Thoracic aorta (tissue), 2 donors: ENCODE data around the gene TNKS1BP1. TPM values are rescaled to one million over a fixed set of nuclear protein-coding genes. Genes with fewer than 3 reads are reported as not detected.

Experiments used
- ATAC-seq: fragments of 150-250 bp; one replicate; pipeline ENCODE4 v1.8.0; 2017; ENCODE audit warnings: low read depth; ENCODE audit not compliant: insufficient number of reproducible peaks, low FRiP score
- DNase-seq: peaks from one replicate; pipeline ENCODE4 v3.0.0-alpha.2; 2020; ENCODE audit warnings: low spot score
- H3K27ac ChIP-seq, 2 donors: fragments of 200-600 bp; sonication (generic); 1 replicate in 1 of 2; 2 replicates in 1 of 2; pipeline ENCODE4 v1.5.1; 2016; ENCODE audit warnings: mild to moderate bottlenecking in 2 of 2, moderate library complexity in 2 of 2
- H3K27me3 ChIP-seq: fragments of 200-600 bp; sonication (generic); replicated peaks from 2 replicates; pipeline ENCODE4 v1.6.0; 2016; ENCODE audit warnings: mild to moderate bottlenecking; ENCODE audit not compliant: insufficient read depth
- H3K36me3 ChIP-seq: fragments of 200-600 bp; sonication (generic); one replicate; pipeline ENCODE4 v1.5.1; 2016
- H3K4me1 ChIP-seq, 2 donors: fragments of 200-600 bp; sonication (generic); 1 replicate in 1 of 2; 2 replicates in 1 of 2; pipeline versions ENCODE4 v1.5.1 to v1.6.0; 2016; ENCODE audit warnings: low read depth in 2 of 2, mild to moderate bottlenecking in 1 of 2; ENCODE audit not compliant: control insufficient read depth in 1 of 2
- H3K4me3 ChIP-seq: fragments of 200-600 bp; sonication (generic); 2 replicates; pipeline ENCODE4 v1.5.1; 2016; ENCODE audit warnings: mild to moderate bottlenecking
- H3K9me3 ChIP-seq: fragments of 200-600 bp; sonication (generic); 2 replicates; pipeline ENCODE4 v1.5.1; 2016
- total RNA-seq, 2 donors: library from RNA; depleted of rRNA; stranded (reverse); fragments of >200 nt; gene quantifications; one replicate each; pipeline versions ENCODE4 v1.1.0 to v1.2.3, GENCODE V29; 2016
- TF ChIP-seq, protein P1 (sequence below): fragments of 200-600 bp; sonication (generic); IDR thresholded peaks from one replicate; pipeline ENCODE4 v1.5.1; 2019; ENCODE audit warnings: antibody characterized with exemption

TNKS1BP1 gene
- total RNA-seq, 2 donors from 2014 or later, result 105 to 153 TPM

DNA sequence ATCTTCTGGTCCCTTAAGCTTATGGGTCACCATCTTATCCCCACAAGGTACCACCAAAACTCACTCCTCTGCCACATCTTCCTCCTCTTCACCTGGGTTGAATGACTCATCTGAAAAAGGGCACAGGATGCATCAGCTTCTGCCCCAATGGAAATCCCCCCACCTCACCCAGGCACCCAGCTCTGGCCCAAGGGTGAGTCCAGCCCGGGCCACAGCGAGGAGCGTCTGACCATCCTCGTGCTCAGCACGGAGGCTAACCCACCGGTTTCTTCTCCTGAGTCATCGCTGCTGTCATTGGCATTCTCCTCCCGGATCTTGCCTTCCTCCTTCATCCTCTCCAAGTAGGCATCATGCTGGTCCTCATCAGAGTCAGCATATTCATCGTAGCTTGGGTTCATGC lies 5.3 kb upstream of the TNKS1BP1 start:
- no peak for ATAC-seq
- H3K27me3 ChIP-seq, result no peaks in the 10 kb centered on the region
- H3K4me1 ChIP-seq, result peaks cover 17 to 22% of the 10 kb centered on the region in 2 donors
- TF ChIP-seq, protein P1, sequence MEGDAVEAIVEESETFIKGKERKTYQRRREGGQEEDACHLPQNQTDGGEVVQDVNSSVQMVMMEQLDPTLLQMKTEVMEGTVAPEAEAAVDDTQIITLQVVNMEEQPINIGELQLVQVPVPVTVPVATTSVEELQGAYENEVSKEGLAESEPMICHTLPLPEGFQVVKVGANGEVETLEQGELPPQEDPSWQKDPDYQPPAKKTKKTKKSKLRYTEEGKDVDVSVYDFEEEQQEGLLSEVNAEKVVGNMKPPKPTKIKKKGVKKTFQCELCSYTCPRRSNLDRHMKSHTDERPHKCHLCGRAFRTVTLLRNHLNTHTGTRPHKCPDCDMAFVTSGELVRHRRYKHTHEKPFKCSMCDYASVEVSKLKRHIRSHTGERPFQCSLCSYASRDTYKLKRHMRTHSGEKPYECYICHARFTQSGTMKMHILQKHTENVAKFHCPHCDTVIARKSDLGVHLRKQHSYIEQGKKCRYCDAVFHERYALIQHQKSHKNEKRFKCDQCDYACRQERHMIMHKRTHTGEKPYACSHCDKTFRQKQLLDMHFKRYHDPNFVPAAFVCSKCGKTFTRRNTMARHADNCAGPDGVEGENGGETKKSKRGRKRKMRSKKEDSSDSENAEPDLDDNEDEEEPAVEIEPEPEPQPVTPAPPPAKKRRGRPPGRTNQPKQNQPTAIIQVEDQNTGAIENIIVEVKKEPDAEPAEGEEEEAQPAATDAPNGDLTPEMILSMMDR, result no peak
- no peak overlapping the region for H3K27ac ChIP-seq
- peaks cover 52% of the 10 kb centered on the region for H3K36me3 ChIP-seq
- H3K9me3 ChIP-seq, result no peaks in the 10 kb centered on the region
- no peak for DNase-seq
- no peak overlapping the region for H3K4me3 ChIP-seq

DNA sequence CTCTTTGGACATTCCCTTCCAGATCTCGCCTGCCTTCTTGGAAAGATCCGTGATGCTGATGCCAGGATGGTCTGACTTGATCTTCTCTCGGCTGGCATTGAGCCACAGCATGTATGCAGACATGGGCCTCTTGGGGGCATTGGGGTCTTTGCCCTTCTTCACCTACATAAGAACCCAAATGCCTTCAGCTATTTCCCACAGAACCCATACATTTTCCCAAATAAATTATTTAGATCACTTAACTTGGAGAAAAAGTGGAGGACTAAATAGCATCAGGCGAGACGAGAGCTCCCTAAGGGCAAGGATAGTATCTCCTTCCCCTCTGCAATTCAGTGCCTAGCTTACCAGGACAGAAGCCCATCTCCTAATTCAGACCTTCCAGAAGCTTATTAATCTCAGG lies 3.0 kb upstream of the TNKS1BP1 start:
- Histone ChIP-seq H3K27ac (peak overlapping the region in 1 of 2 donors; percentile 19), H3K4me1 (peaks cover 10 to 19% of the 10 kb centered on the region in 2 donors), H3K27me3 (no peaks in the 10 kb centered on the region), H3K36me3 (peaks cover 49% of the 10 kb centered on the region), H3K4me3 (no peak overlapping the region), H3K9me3 (no peaks in the 10 kb centered on the region)
- TF ChIP-seq, protein P1, result no peak
- DNase-seq, result no peak
- ATAC-seq, result no peak

DNA sequence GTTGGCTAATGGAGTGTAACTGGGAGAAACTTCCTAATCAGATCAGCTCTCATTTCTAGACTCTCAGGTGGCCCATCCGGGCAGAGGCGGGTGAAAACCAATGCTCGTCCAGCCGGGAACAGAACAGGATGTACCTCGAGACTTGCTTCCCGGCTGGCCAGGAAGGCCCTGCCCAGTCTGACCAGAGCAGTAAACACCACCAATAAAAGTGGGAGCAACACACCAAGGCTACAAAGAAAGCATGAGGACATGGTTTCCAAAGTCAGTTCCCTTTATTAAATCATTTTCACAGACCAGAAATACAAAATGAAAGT lies 940 bp upstream of the TNKS1BP1 start:
- H3K36me3 ChIP-seq, result peaks cover 28% of the 10 kb centered on the region
- peak overlapping the region; percentile 85 to 90 for H3K27ac ChIP-seq
- peak overlapping the region; percentile 89 for H3K4me3 ChIP-seq
- no peaks in the 10 kb centered on the region for H3K9me3 ChIP-seq
- DNase-seq (no peak), ATAC-seq (no peak)
- TF ChIP-seq, protein P1, result no peak
- no peaks in the 10 kb centered on the region for H3K27me3 ChIP-seq
- peaks cover 10 to 31% of the 10 kb centered on the region in 2 donors for H3K4me1 ChIP-seq

DNA sequence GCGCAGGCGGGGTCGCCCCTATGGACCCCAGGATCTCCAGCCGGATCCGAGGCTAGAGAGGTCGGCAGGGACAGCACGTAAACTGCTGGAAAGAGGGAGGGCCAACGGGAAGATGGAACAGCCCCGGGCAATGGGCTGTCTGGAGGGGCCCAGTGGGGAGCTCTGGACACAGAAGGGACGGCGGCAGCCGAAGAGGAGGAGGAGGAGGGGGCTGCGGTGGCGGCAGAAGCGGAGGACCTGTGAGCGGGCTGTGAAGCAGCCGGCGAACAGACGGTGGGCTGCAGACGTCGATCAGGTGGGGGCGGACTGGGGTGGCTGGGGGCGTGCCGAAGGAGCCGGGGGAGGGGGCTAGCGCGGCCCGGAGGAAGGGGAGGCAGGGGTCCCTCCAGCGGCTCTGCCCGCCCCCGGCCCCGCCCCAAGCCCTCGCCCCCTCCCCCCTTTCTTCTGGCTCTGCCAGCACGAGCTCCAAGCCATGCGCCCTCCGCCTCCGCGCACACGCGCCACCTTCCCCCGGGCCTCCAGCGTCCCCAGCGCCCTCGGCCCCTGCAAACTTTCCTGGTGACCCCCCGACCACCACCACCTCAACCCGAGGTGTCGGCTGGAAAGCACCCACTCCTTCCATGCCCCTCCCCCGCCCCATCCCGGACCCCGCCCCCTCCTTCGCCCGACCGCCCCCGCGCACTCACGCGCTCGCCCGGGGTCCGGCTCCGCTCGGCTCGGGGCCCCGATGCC lies 432 bp downstream of the TNKS1BP1 start:
- ATAC-seq, result no peak
- TF ChIP-seq, protein P1, result no peak
- peak overlapping the region; percentile 85 to 90 for H3K27ac ChIP-seq
- no peaks in the 10 kb centered on the region for H3K9me3 ChIP-seq
- H3K27me3 ChIP-seq, result no peaks in the 10 kb centered on the region
- H3K36me3 ChIP-seq, result peaks cover 20% of the 10 kb centered on the region
- DNase-seq, result no peak
- H3K4me3 ChIP-seq, result peak overlapping the region; percentile 89
- H3K4me1 ChIP-seq, result peaks cover 10 to 43% of the 10 kb centered on the region in 2 donors

DNA sequence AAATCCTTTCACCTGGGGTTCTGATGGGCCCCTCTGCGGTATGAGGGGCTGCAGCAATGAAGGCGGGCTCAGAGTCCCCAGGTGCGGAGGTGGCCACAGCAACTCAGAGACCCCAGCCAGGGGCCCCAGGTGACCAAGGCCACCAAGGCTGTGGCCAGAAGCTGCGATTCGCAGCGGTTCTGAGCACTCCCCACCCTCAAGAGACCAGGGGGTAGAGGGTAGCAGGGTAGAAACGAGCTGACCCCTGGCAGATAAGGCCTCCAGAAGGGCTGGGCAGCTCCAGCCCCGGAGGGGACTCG lies 948 bp downstream of the TNKS1BP1 start:
- ATAC-seq, result no peak
- peaks cover 10 to 48% of the 10 kb centered on the region in 2 donors for H3K4me1 ChIP-seq
- H3K27me3 ChIP-seq, result no peaks in the 10 kb centered on the region
- DNase-seq, result no peak
- TF ChIP-seq, protein P1, result no peak
- H3K36me3 ChIP-seq, result peaks cover 17% of the 10 kb centered on the region
- H3K27ac ChIP-seq, result peak overlapping the region; percentile 83 to 90
- H3K4me3 ChIP-seq, result peak overlapping the region; percentile 89
- H3K9me3 ChIP-seq, result no peaks in the 10 kb centered on the region
